HepG2 (cell line): ENCODE measurements around the gene POLR3H. TPM values are rescaled to one million over a fixed set of nuclear protein-coding genes. Genes with fewer than 3 reads are reported as not detected.

Experiments used
- ATAC-seq: fragments of 200-7000 bp; cut with Tn5 transposase; 3 replicates; pipeline ENCODE4 v1.9.1; 2020; ENCODE audit warnings: mild to moderate bottlenecking, moderate library complexity
- BruUV-seq: library from RNA; stranded (reverse); fragments of 400-500 nt; replicated peaks from 2 replicates; lab custom pipeline; 2021; lab: Mats Ljungman, UMichigan
- CTCF ChIA-PET: fragments of 300-600 bp; formaldehyde crosslinking; extraction: SDS; loops from one replicate; lab custom pipeline; 2021; ENCODE audit warnings: low total read pairs, inconsistent platforms, low intra/inter-chr PET ratio; lab: Yijun Ruan, JAX
- POLR2A ChIA-PET: fragments of 350-600 bp; sonication (Branson Sonifier 250); formaldehyde crosslinking; loops from one replicate; lab custom pipeline; 2020; ENCODE audit warnings: antibody characterized with exemption, inconsistent platforms; lab: Yijun Ruan, JAX
- DNase-seq: peaks from one replicate; pipeline ENCODE4 v3.0.0-alpha.2; 2015; ENCODE audit warnings: low spot score
- FAIRE-seq: peaks from 3 replicates; lab custom pipeline; 2011; peaks lifted over from hg19 to GRCh38; lab: Jason Lieb, UNC
- H2AFZ ChIP-seq: one replicate; pipeline ENCODE4 v1.6.1; 2011; ENCODE audit warnings: low read length, inconsistent platforms
- H3K27ac ChIP-seq: fragments of 300-600 bp; 3 replicates; pipeline ENCODE4 v1.8.0; 2011; ENCODE audit warnings: mixed run types, mild to moderate bottlenecking, mixed read lengths, low read length, inconsistent platforms; ENCODE audit not compliant: insufficient read depth; ENCODE audit errors: extremely low read length
- H3K27me3 ChIP-seq, 2 experiments: fragments of 200-600 bp in 1 of 2; 2 replicates in 1 of 2; 3 replicates in 1 of 2; pipeline versions ENCODE4 v1.6.0 to v1.8.0; 2011; ENCODE audit warnings: low read length in 2 of 2, mild to moderate bottlenecking in 2 of 2, moderate library complexity in 2 of 2, inconsistent platforms in 1 of 2; ENCODE audit not compliant: insufficient read depth in 2 of 2, control insufficient read depth in 1 of 2
- H3K36me3 ChIP-seq, 2 experiments: fragments of 200-600 bp in 1 of 2; replicated peaks in 1 of 2; 2 replicates in 1 of 2; 3 replicates in 1 of 2; pipeline versions ENCODE4 v1.5.1 to v1.8.0; 2011; ENCODE audit warnings: low read length in 2 of 2, inconsistent platforms in 1 of 2; ENCODE audit not compliant: insufficient read depth in 2 of 2, control insufficient read depth in 1 of 2
- H3K4me1 ChIP-seq: 2 replicates; pipeline ENCODE4 v1.5.1; 2012; ENCODE audit warnings: low read length, inconsistent platforms; ENCODE audit not compliant: insufficient read depth
- H3K4me2 ChIP-seq: 2 replicates; pipeline ENCODE4 v1.6.0; 2011; ENCODE audit warnings: low read depth, low read length, inconsistent platforms
- H3K4me3 ChIP-seq, 3 experiments: fragments of 200-600 bp in 1 of 3; sonication (generic), shearing (Covaris generic) in 1 of 3; replicated peaks in 1 of 3; 2 replicates each; pipeline ENCODE4 v1.5.1; 2011 to 2016; ENCODE audit warnings: low read length in 3 of 3, inconsistent platforms in 2 of 3, low read depth in 2 of 3, mild to moderate bottlenecking in 2 of 3, control low read depth in 1 of 3, mixed read lengths in 1 of 3; ENCODE audit not compliant: insufficient read depth in 1 of 3
- H3K79me2 ChIP-seq: one replicate; pipeline ENCODE4 v1.6.1; 2011; ENCODE audit warnings: low read length, inconsistent platforms; ENCODE audit not compliant: insufficient read depth
- H3K9ac ChIP-seq: 2 replicates; pipeline ENCODE4 v1.6.0; 2011; ENCODE audit warnings: mild to moderate bottlenecking, low read depth, low read length, inconsistent platforms; ENCODE audit not compliant: insufficient read depth
- H3K9me3 ChIP-seq: 2 replicates; pipeline ENCODE4 v1.5.1; 2012; ENCODE audit warnings: mild to moderate bottlenecking, low read length
- H4K20me1 ChIP-seq: 2 replicates; pipeline ENCODE4 v1.6.0; 2011; ENCODE audit warnings: inconsistent platforms, mild to moderate bottlenecking, low read length, moderate library complexity; ENCODE audit not compliant: insufficient read depth
- BRD4 ChIP-seq: sonication (generic); formaldehyde crosslinking; IDR thresholded peaks from 2 replicates; pipeline ENCODE4 v1.4.0; 2020; ENCODE audit warnings: missing genetic modification reagents
- CCDC6 ChIP-seq: sonication (generic); formaldehyde crosslinking; IDR thresholded peaks from 2 replicates; pipeline ENCODE4 v1.8.1; 2022; ENCODE audit warnings: mild to moderate bottlenecking, missing genetic modification reagents, moderate library complexity
- DNMT1 ChIP-seq: sonication (generic); formaldehyde crosslinking; IDR thresholded peaks from 2 replicates; pipeline ENCODE4 v1.5.1; 2020; ENCODE audit warnings: mild to moderate bottlenecking, missing genetic modification reagents
- HOXA5 ChIP-seq: sonication (generic); formaldehyde crosslinking; IDR thresholded peaks from 2 replicates; pipeline ENCODE4 v1.4.0; 2020; ENCODE audit warnings: missing genetic modification reagents
- JUNB ChIP-seq: sonication (generic); formaldehyde crosslinking; IDR thresholded peaks from 2 replicates; pipeline ENCODE4 v1.8.0; 2022; ENCODE audit warnings: missing genetic modification reagents, mild to moderate bottlenecking, borderline replicate concordance
- RBAK ChIP-seq: sonication (generic); formaldehyde crosslinking; IDR thresholded peaks from 2 replicates; pipeline ENCODE4 v1.5.1; 2020; ENCODE audit warnings: mild to moderate bottlenecking, missing genetic modification reagents
- TAF15 ChIP-seq: fragments of 200-400 bp; formaldehyde crosslinking; IDR thresholded peaks from one replicate; pipeline ENCODE4 v1.6.1; 2018; ENCODE audit warnings: mild to moderate bottlenecking, low read depth, low read length; ENCODE audit not compliant: poor library complexity, severe bottlenecking
- ZBTB42 ChIP-seq: sonication (generic); formaldehyde crosslinking; IDR thresholded peaks from 2 replicates; pipeline ENCODE4 v1.5.0; 2020; ENCODE audit warnings: mild to moderate bottlenecking, missing genetic modification reagents
- ZNF10 ChIP-seq: sonication (generic); formaldehyde crosslinking; IDR thresholded peaks from 2 replicates; pipeline ENCODE4 v1.4.0; 2020; ENCODE audit warnings: mild to moderate bottlenecking, low read depth, missing genetic modification reagents, borderline replicate concordance
- ZNF235 ChIP-seq: sonication (generic); formaldehyde crosslinking; IDR thresholded peaks from 2 replicates; pipeline ENCODE4 v1.8.1; 2023; ENCODE audit warnings: mild to moderate bottlenecking, missing genetic modification reagents, borderline replicate concordance
- ZNF550 ChIP-seq: sonication (generic); formaldehyde crosslinking; IDR thresholded peaks from 2 replicates; pipeline ENCODE4 v1.4.0; 2020; ENCODE audit warnings: mild to moderate bottlenecking, missing genetic modification reagents, borderline replicate concordance
- ZNF749 ChIP-seq: sonication (generic); formaldehyde crosslinking; IDR thresholded peaks from 2 replicates; pipeline ENCODE4 v1.8.0; 2022; ENCODE audit warnings: mild to moderate bottlenecking, missing genetic modification reagents, moderate library complexity, borderline replicate concordance
- ZNF766 ChIP-seq: sonication (generic); formaldehyde crosslinking; IDR thresholded peaks from 2 replicates; pipeline ENCODE4 v1.5.0; 2020; ENCODE audit warnings: missing genetic modification reagents, borderline replicate concordance
- WGBS: methylation state at CpG from one replicate; pipeline ENCODE4 v1.1.6; 2017; ENCODE audit warnings: low lambda C conversion rate; 5-methylcytosine and 5-hydroxymethylcytosine counted together
- in situ Hi-C: cut with HindIII; loops from 2 replicates; pipeline ENCODE4 v1.10.0; 2017; ENCODE audit warnings: low pct_unique_long_range_greater_than_20kb; ENCODE audit not compliant: extremely low pct_ligation_motif_present
- intact Hi-C: fragments of 100-400 bp; cut with micrococcal nuclease; formaldehyde crosslinking; loops from one replicate; pipeline ENCODE4 v1.10.0; 2022; ENCODE audit not compliant: unreplicated experiment
- polyA plus RNA-seq, 8 experiments: library from polyadenylated mRNA; depleted of rRNA in 3 of 8; stranded (reverse) in 7 of 8; unstranded in 1 of 8; fragments of >200 nt; fragmentation: Illumina TruSeq in 4 of 8; extraction: Trizol in 4 of 8; gene quantifications; 2 replicates each; pipeline versions ENCODE4 v1.2.1 to v1.2.3, GENCODE V29; 2011 to 2016; ENCODE audit warnings: low read depth in 4 of 8, missing spikeins in 1 of 8, mixed read lengths in 1 of 8; ENCODE audit not compliant: insufficient read depth in 1 of 8
- total RNA-seq, 5 experiments: library from RNA; depleted of rRNA; stranded (reverse); fragments of >200 nt; fragmentation: Illumina TruSeq; extraction: Trizol; gene quantifications; 2 replicates each; pipeline ENCODE4 v1.2.3, GENCODE V29; 2016; ENCODE audit warnings: low read depth in 1 of 5

POLR3H gene
- total and polyA plus RNA-seq, 2 of the 13 experiments (the other 11 are each of a cell fraction or from before 2014, with no cell fraction given) = 10.3 to 28.6 TPM

GRCh38 chr22:41504816-41505215 is 39.5 kb downstream of the POLR3H start:
- no peak overlapping the region for H3K4me3 ChIP-seq
- H3K4me1 ChIP-seq = no peaks in the 10 kb centered on the region
- 94% methylated on average over 4 of the region's 4 CpGs for WGBS
- ATAC-seq (no peak), FAIRE-seq (no peak), DNase-seq (no peak)
- no peaks in the 10 kb centered on the region for H3K9me3 ChIP-seq
- H3K9ac ChIP-seq = no peak overlapping the region
- H2AFZ ChIP-seq = no peak overlapping the region
- H3K4me2 ChIP-seq = no peak overlapping the region
- BruUV-seq = no TSS peak
- H3K36me3 ChIP-seq = peaks cover 20 to 56% of the 10 kb centered on the region in 2 experiments
- no peaks in the 10 kb centered on the region for H3K79me2 ChIP-seq
- CTCF ChIA-PET = no interaction called here
- no peaks in the 10 kb centered on the region for H4K20me1 ChIP-seq
- POLR2A ChIA-PET = no interaction called here
- H3K27ac ChIP-seq = no peak overlapping the region
- in situ Hi-C loops = no loop called here
- TF ChIP-seq TAF15 (no peak), DNMT1 (no peak), ZNF10 (CRISPR knock-in tag) (no peak), ZNF766 (CRISPR knock-in tag) (no peak), ZNF550 (CRISPR knock-in tag) (no peak), CCDC6 (CRISPR knock-in tag) (no peak), ZNF749 (no peak), RBAK (CRISPR knock-in tag) (no peak), ZBTB42 (no peak), BRD4 (CRISPR knock-in tag) (no peak), ZNF235 (CRISPR knock-in tag) (no peak), JUNB (CRISPR knock-in tag) (no peak), HOXA5 (CRISPR knock-in tag) (no peak)
- no peaks in the 10 kb centered on the region for H3K27me3 ChIP-seq
- intact Hi-C loops = no loop called here
